ENCODE data around the gene CXorf51A. TPM values are rescaled to one million over a fixed set of nuclear protein-coding genes. Genes with fewer than 3 reads are reported as not detected.
"Not testable (repeated sequence)": the region's sequence is repeated elsewhere in the genome, so short reads cannot be mapped to it uniquely, and the experiment has no call there.

CXorf51A gene
- total RNA-seq = not detected

GRCh38 chrX:146814644-146815043, at the start of gene CXorf51A:
TSS of gene CXorf51A (minus strand) at chrX:146814744. CDS start at chrX:146814723, 21 bp downstream.
- H3K4me1 Mint-ChIP-seq (ENCODE audit: low read depth); DNase-seq; H3K36me3 Mint-ChIP-seq; H3K27me3 Mint-ChIP-seq; CTCF ChIA-PET; H3K4me3 Mint-ChIP-seq; H3K9me3 Mint-ChIP-seq; POLR2A ChIA-PET; H3K27ac Mint-ChIP-seq; intact Hi-C loops (cut with micrococcal nuclease): not testable (repeated sequence)

DNA sequence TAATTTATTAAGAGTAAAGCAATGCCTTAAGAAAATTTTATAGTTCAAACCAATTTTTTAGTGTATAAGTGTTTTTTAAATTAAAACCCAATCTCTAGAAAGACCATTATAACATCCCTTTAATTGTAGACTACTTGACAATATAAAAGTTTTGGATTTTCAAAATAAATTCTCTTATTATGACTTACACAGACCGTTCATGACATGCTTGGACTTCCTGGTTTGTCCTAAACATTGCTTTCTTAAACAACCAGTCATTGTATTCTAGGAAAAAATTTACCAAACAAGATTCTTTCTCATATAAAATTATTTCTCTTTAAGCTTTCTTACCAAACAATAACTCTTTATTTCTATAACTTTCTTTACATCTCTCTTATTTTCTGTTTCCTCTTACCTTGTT, 49.0 kb upstream of the CXorf51A start:
- no peak overlapping the region for H3K27ac Mint-ChIP-seq
- POLR2A ChIA-PET = no interaction called here
- DNase-seq = no peak

GRCh38 chrX:146854281-146854680, 39.7 kb upstream of the CXorf51A start:
- H3K4me1 Mint-ChIP-seq (ENCODE audit: low read depth) = no peaks in the 10 kb centered on the region
- intact Hi-C loops (cut with micrococcal nuclease) = no loop called here
- H3K4me3 Mint-ChIP-seq = no peak overlapping the region
- ChIA-PET POLR2A (no interaction called here), CTCF (no interaction called here)
- DNase-seq = no peak
- H3K27me3 Mint-ChIP-seq = no peaks in the 10 kb centered on the region
- peaks cover 6% of the 10 kb centered on the region for H3K9me3 Mint-ChIP-seq
- no peaks in the 10 kb centered on the region for H3K36me3 Mint-ChIP-seq
- no peak overlapping the region for H3K27ac Mint-ChIP-seq

More for the DNA sequence above, 49.0 kb upstream of the CXorf51A start:
- H3K27me3 Mint-ChIP-seq = no peaks in the 10 kb centered on the region
- intact Hi-C loops (cut with micrococcal nuclease) = no loop called here
- no peaks in the 10 kb centered on the region for H3K36me3 Mint-ChIP-seq
- H3K4me1 Mint-ChIP-seq (ENCODE audit: low read depth) = no peaks in the 10 kb centered on the region
- peaks cover 4% of the 10 kb centered on the region for H3K9me3 Mint-ChIP-seq
- no peak overlapping the region for H3K4me3 Mint-ChIP-seq
- CTCF ChIA-PET = no interaction called here

DNA sequence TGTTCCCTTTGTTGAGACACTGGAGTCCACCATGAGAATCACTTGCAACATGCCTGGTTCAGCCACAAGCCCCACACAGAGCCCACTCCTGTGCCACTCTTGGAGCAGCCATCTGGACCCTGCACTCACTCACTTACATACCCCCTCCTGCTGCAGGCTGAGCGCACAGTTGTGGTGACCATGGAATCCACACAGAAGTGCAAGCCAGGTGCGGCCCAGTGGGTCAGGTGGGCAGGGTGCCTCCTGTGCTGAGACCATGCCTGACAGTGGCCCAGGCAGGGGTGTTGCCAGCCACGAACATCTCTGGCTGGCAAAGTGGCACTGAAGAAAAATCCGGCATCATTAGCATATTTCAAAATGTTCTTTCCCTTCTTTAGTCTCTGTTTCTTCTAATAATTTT, 17.4 kb upstream of the CXorf51A start:
- Mint-ChIP-seq H3K27ac (no peak overlapping the region), H3K27me3 (no peaks in the 10 kb centered on the region), H3K4me3 (no peak overlapping the region), H3K4me1 (ENCODE audit: low read depth) (no peaks in the 10 kb centered on the region), H3K36me3 (no peaks in the 10 kb centered on the region), H3K9me3 (no peaks in the 10 kb centered on the region)
- POLR2A ChIA-PET = no interaction called here
- no peak for DNase-seq
- intact Hi-C loops (cut with micrococcal nuclease) = no loop called here
- CTCF ChIA-PET = no interaction called here

GRCh38 chrX:146809471-146809870, 5.1 kb downstream of the CXorf51A start, which contains the start of gene CXorf51B:
TSS of gene CXorf51B (plus strand) at chrX:146809771. CDS start at chrX:146809792, 21 bp downstream.
- POLR2A ChIA-PET; H3K27me3 Mint-ChIP-seq; H3K4me1 Mint-ChIP-seq (ENCODE audit: low read depth); H3K4me3 Mint-ChIP-seq; H3K27ac Mint-ChIP-seq; H3K36me3 Mint-ChIP-seq; intact Hi-C loops (cut with micrococcal nuclease); H3K9me3 Mint-ChIP-seq; CTCF ChIA-PET; DNase-seq: not testable (repeated sequence)

Other genes starting within 250 kb of the CXorf51A start
- gene CXorf51B, start 5.0 kb downstream of the CXorf51A start, total RNA-seq = not detected